GM12892 (cell line): ENCODE measurements around the gene ABHD14A.
"Not testable (repeated sequence)": the region's sequence is repeated elsewhere in the genome, so short reads cannot be mapped to it uniquely, and the experiment has no call there.

Experiments
- POLR2A ChIP-seq: IDR thresholded peaks from 2 replicates; pipeline ENCODE4 v1.6.1; 2011; ENCODE audit warnings: low read depth, low read length, control low read depth
- POLR2AphosphoS5 ChIP-seq: IDR thresholded peaks from 2 replicates; pipeline ENCODE4 v1.6.1; 2011; ENCODE audit warnings: low read depth, low read length, control low read depth
- TAF1 ChIP-seq: IDR thresholded peaks from 2 replicates; pipeline ENCODE4 v1.6.1; 2011; ENCODE audit warnings: low read depth, mild to moderate bottlenecking, control low read depth, low read length, borderline replicate concordance

DNA sequence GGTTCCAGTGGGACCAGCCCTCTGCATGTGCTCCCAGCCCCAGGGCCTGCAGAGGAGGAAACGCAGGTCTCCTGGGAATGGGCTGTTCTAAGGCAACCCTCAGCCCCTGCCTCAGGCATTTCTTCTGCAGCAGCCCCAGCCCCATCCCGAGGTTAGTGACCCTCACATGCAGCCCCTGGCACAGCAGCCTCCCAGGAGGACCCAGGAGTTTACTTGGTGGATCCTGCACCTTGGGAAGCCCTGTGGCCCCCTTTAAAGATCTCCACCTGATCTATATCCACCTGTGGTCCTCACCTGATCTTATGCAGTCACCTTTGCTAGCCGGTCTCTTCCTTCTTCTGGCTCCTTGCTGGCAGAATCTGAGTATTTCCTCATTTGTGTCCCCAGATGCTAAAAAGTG, 45.9 kb upstream of the ABHD14A start:
- TF ChIP-seq POLR2AphosphoS5, POLR2A, TAF1: not testable (repeated sequence)
